Measurements from ENCODE around the gene TP53INP2.

GRCh38 chr20:34755367-34755766 is 51.2 kb downstream of the TP53INP2 start:
- no peak for TF ChIP-seq ZFX (IDR thresholded peaks at IDR 0.05)
- TF ChIP-seq CTCF (conservative IDR thresholded peaks at IDR 0.05), result no peak

All from C4-2B (cell line).